ENCODE measurements around the gene NFRKB. TPM values are rescaled to one million over a fixed set of nuclear protein-coding genes. Genes with fewer than 3 reads are reported as not detected.

NFRKB gene
- total and polyA plus RNA-seq, 10 of the 15 experiments (the other 5 are each of a cell fraction or from before 2014, with no cell fraction given) = 3.7 to 21.7 (median 14.1) TPM

- TF ChIP-seq, protein P1, sequence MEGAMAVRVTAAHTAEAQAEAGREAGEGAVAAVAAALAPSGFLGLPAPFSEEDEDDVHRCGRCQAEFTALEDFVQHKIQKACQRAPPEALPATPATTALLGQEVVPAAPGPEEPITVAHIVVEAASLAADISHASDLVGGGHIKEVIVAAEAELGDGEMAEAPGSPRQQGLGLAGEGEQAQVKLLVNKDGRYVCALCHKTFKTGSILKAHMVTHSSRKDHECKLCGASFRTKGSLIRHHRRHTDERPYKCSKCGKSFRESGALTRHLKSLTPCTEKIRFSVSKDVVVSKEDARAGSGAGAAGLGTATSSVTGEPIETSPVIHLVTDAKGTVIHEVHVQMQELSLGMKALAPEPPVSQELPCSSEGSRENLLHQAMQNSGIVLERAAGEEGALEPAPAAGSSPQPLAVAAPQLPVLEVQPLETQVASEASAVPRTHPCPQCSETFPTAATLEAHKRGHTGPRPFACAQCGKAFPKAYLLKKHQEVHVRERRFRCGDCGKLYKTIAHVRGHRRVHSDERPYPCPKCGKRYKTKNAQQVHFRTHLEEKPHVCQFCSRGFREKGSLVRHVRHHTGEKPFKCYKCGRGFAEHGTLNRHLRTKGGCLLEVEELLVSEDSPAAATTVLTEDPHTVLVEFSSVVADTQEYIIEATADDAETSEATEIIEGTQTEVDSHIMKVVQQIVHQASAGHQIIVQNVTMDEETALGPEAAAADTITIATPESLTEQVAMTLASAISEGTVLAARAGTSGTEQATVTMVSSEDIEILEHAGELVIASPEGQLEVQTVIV (IDR thresholded peaks at IDR 0.05; ENCODE audit: borderline replicate concordance, partially characterized antibody) = no peak
- TF ChIP-seq KDM1A (IDR thresholded peaks at IDR 0.05; ENCODE audit: borderline replicate concordance) (no peak), FOXK2 (IDR thresholded peaks at IDR 0.05) (no peak), CHD2 (IDR thresholded peaks at IDR 0.05; ENCODE audit: borderline replicate concordance, low read depth, low read length) (no peak), YBX1 (IDR thresholded peaks at IDR 0.05) (no peak), BCLAF1 (IDR thresholded peaks at IDR 0.05) (no peak), MTA3 (IDR thresholded peaks at IDR 0.05; ENCODE audit: borderline replicate concordance, low read length) (no peak), RFX5 (IDR thresholded peaks at IDR 0.05; ENCODE audit: low read depth, low read length) (no peak), IRF5 (IDR thresholded peaks at IDR 0.05; ENCODE audit: borderline replicate concordance) (no peak), RBBP5 (conservative IDR thresholded peaks at IDR 0.05) (no peak), NFIC (IDR thresholded peaks at IDR 0.05; ENCODE audit: low read depth, low read length) (no peak)
- TF ChIP-seq, protein P2, sequence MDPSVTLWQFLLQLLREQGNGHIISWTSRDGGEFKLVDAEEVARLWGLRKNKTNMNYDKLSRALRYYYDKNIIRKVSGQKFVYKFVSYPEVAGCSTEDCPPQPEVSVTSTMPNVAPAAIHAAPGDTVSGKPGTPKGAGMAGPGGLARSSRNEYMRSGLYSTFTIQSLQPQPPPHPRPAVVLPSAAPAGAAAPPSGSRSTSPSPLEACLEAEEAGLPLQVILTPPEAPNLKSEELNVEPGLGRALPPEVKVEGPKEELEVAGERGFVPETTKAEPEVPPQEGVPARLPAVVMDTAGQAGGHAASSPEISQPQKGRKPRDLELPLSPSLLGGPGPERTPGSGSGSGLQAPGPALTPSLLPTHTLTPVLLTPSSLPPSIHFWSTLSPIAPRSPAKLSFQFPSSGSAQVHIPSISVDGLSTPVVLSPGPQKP (IDR thresholded peaks at IDR 0.05; ENCODE audit: low read depth, low read length) = no peak
- TF ChIP-seq, protein P3, sequence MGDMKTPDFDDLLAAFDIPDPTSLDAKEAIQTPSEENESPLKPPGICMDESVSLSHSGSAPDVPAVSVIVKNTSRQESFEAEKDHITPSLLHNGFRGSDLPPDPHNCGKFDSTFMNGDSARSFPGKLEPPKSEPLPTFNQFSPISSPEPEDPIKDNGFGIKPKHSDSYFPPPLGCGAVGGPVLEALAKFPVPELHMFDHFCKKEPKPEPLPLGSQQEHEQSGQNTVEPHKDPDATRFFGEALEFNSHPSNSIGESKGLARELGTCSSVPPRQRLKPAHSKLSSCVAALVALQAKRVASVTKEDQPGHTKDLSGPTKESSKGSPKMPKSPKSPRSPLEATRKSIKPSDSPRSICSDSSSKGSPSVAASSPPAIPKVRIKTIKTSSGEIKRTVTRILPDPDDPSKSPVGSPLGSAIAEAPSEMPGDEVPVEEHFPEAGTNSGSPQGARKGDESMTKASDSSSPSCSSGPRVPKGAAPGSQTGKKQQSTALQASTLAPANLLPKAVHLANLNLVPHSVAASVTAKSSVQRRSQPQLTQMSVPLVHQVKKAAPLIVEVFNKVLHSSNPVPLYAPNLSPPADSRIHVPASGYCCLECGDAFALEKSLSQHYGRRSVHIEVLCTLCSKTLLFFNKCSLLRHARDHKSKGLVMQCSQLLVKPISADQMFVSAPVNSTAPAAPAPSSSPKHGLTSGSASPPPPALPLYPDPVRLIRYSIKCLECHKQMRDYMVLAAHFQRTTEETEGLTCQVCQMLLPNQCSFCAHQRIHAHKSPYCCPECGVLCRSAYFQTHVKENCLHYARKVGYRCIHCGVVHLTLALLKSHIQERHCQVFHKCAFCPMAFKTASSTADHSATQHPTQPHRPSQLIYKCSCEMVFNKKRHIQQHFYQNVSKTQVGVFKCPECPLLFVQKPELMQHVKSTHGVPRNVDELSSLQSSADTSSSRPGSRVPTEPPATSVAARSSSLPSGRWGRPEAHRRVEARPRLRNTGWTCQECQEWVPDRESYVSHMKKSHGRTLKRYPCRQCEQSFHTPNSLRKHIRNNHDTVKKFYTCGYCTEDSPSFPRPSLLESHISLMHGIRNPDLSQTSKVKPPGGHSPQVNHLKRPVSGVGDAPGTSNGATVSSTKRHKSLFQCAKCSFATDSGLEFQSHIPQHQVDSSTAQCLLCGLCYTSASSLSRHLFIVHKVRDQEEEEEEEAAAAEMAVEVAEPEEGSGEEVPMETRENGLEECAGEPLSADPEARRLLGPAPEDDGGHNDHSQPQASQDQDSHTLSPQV (IDR thresholded peaks at IDR 0.05) = no peak
- TF ChIP-seq, protein P4, sequence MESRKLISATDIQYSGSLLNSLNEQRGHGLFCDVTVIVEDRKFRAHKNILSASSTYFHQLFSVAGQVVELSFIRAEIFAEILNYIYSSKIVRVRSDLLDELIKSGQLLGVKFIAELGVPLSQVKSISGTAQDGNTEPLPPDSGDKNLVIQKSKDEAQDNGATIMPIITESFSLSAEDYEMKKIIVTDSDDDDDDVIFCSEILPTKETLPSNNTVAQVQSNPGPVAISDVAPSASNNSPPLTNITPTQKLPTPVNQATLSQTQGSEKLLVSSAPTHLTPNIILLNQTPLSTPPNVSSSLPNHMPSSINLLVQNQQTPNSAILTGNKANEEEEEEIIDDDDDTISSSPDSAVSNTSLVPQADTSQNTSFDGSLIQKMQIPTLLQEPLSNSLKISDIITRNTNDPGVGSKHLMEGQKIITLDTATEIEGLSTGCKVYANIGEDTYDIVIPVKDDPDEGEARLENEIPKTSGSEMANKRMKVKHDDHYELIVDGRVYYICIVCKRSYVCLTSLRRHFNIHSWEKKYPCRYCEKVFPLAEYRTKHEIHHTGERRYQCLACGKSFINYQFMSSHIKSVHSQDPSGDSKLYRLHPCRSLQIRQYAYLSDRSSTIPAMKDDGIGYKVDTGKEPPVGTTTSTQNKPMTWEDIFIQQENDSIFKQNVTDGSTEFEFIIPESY (IDR thresholded peaks at IDR 0.05) = no peak
These were observed 42.3 kb upstream of the NFRKB start (continued) for GRCh38 chr11:129937592-129938238.

All from GM12878 (cell line).